BLaER1 (cell line): ENCODE data around the gene DHRS3.
"Not testable (repeated sequence)": the region's sequence is repeated elsewhere in the genome, so short reads cannot be mapped to it uniquely, and the experiment has no call there.

Source experiments
- H3K27ac ChIP-seq: shearing (Covaris generic); formaldehyde crosslinking; 2 replicates; pipeline ENCODE4 v1.8.1; 2022
- H3K27me3 ChIP-seq: shearing (Covaris generic); formaldehyde crosslinking; 2 replicates; pipeline ENCODE4 v1.8.1; 2022
- H3K36me3 ChIP-seq: shearing (Covaris generic); formaldehyde crosslinking; 2 replicates; pipeline ENCODE4 v1.8.1; 2022
- H3K4me1 ChIP-seq: shearing (Covaris generic); formaldehyde crosslinking; 2 replicates; pipeline ENCODE4 v1.8.1; 2022
- H3K4me2 ChIP-seq: shearing (Covaris generic); formaldehyde crosslinking; 2 replicates; pipeline ENCODE4 v1.8.1; 2022
- H3K4me3 ChIP-seq: shearing (Covaris generic); formaldehyde crosslinking; 2 replicates; pipeline ENCODE4 v1.8.1; 2022
- H3K9ac ChIP-seq: shearing (Covaris generic); formaldehyde crosslinking; 2 replicates; pipeline ENCODE4 v1.8.1; 2022
- H3K9me3 ChIP-seq: shearing (Covaris generic); formaldehyde crosslinking; 2 replicates; pipeline ENCODE4 v1.8.1; 2022
- H4K20me1 ChIP-seq: shearing (Covaris generic); formaldehyde crosslinking; 2 replicates; pipeline ENCODE4 v1.8.1; 2022
- Cebpa-rat ChIP-seq: shearing (Covaris generic); IDR thresholded peaks from 2 replicates; pipeline ENCODE4 v1.8.1; 2022

Gene DHRS3

GRCh38 chr1:12542616-12543592 lies 75.1 kb downstream of the DHRS3 start:
- no peak overlapping the region for H3K9ac ChIP-seq
- H3K4me2 ChIP-seq = no peak overlapping the region
- no peaks in the 10 kb centered on the region for H4K20me1 ChIP-seq
- no peaks in the 10 kb centered on the region for H3K27me3 ChIP-seq
- TF ChIP-seq Cebpa-rat = no peak
- no peak overlapping the region for H3K4me3 ChIP-seq
- peaks cover 3% of the 10 kb centered on the region; the same call in 1 of the 2 replicates for H3K9me3 ChIP-seq
- no peaks in the 10 kb centered on the region for H3K36me3 ChIP-seq
- H3K27ac ChIP-seq = no peak overlapping the region
- peaks cover 67% of the 10 kb centered on the region for H3K4me1 ChIP-seq

GRCh38 chr1:12542138-12542465 lies 75.9 kb downstream of the DHRS3 start:
- peak overlapping the region; percentile 95 for H3K4me2 ChIP-seq
- H3K9ac ChIP-seq = no peak overlapping the region
- no peak overlapping the region for H3K4me3 ChIP-seq
- H3K36me3 ChIP-seq = no peaks in the 10 kb centered on the region
- TF ChIP-seq Cebpa-rat = no peak
- peak overlapping the region; percentile 67 for H3K27ac ChIP-seq
- no peaks in the 10 kb centered on the region for H4K20me1 ChIP-seq
- peaks cover 5% of the 10 kb centered on the region; the same call in 1 of the 2 replicates for H3K9me3 ChIP-seq
- no peaks in the 10 kb centered on the region for H3K27me3 ChIP-seq
- peaks cover 59% of the 10 kb centered on the region for H3K4me1 ChIP-seq

GRCh38 chr1:12541274-12542137 lies 76.5 kb downstream of the DHRS3 start:
- Histone ChIP-seq H3K9ac (peak overlapping the region; percentile 55; the same call in 1 of the 2 replicates), H4K20me1 (no peaks in the 10 kb centered on the region), H3K4me2 (peak overlapping the region; percentile 95)

GRCh38 chr1:12540580-12541273 lies 77.3 kb downstream of the DHRS3 start:
- H3K36me3 ChIP-seq = no peaks in the 10 kb centered on the region; the same call in 1 of the 2 replicates

More at GRCh38 chr1:12541274-12542137, 76.5 kb downstream of the DHRS3 start:
- H3K36me3 ChIP-seq = no peaks in the 10 kb centered on the region
- H3K9me3 ChIP-seq = peaks cover 11% of the 10 kb centered on the region
- H3K27me3 ChIP-seq = no peaks in the 10 kb centered on the region
- H3K27ac ChIP-seq = peak overlapping the region; percentile 67
- H3K4me1 ChIP-seq = peaks cover 53% of the 10 kb centered on the region
- H3K4me3 ChIP-seq = no peak overlapping the region
- TF ChIP-seq Cebpa-rat = no peak

GRCh38 chr1:12539705-12540579 lies 78.1 kb downstream of the DHRS3 start:
- Histone ChIP-seq H3K4me1 (peaks cover 37% of the 10 kb centered on the region), H3K4me2 (no peak overlapping the region), H4K20me1 (no peaks in the 10 kb centered on the region), H3K9me3 (peaks cover 25% of the 10 kb centered on the region), H3K4me3 (no peak overlapping the region), H3K36me3 (no peaks in the 10 kb centered on the region; the same call in 1 of the 2 replicates), H3K27ac (no peak overlapping the region), H3K27me3 (no peaks in the 10 kb centered on the region), H3K9ac (no peak overlapping the region)
- TF ChIP-seq Cebpa-rat = no peak

More at GRCh38 chr1:12540580-12541273, 77.3 kb downstream of the DHRS3 start:
- peaks cover 19% of the 10 kb centered on the region for H3K9me3 ChIP-seq
- H4K20me1 ChIP-seq = no peaks in the 10 kb centered on the region
- H3K4me1 ChIP-seq = peaks cover 45% of the 10 kb centered on the region
- H3K27me3 ChIP-seq = no peaks in the 10 kb centered on the region
- peak overlapping the region; percentile 95 for H3K4me2 ChIP-seq
- 0 out of 2 replicates have a peak overlapping the region, but pooled peaks have one; percentile 55 for H3K9ac ChIP-seq
- no peak overlapping the region for H3K4me3 ChIP-seq
- TF ChIP-seq Cebpa-rat = no peak
- H3K27ac ChIP-seq = peak overlapping the region; percentile 67

- no peak overlapping the region for H3K4me3 ChIP-seq
- H3K4me2 ChIP-seq = no peak overlapping the region
- TF ChIP-seq Cebpa-rat = no peak
- H3K27ac ChIP-seq = no peak overlapping the region
- peaks cover 25% of the 10 kb centered on the region for H3K9me3 ChIP-seq
- H3K27me3 ChIP-seq = no peaks in the 10 kb centered on the region
- H4K20me1 ChIP-seq = no peaks in the 10 kb centered on the region
- H3K36me3 ChIP-seq = no peaks in the 10 kb centered on the region; the same call in 1 of the 2 replicates
- peaks cover 31% of the 10 kb centered on the region for H3K4me1 ChIP-seq
- no peak overlapping the region for H3K9ac ChIP-seq
These were observed 78.7 kb downstream of the DHRS3 start for GRCh38 chr1:12539320-12539704.

- not testable (repeated sequence) for H3K9ac ChIP-seq, H4K20me1 ChIP-seq, H3K27me3 ChIP-seq, H3K4me3 ChIP-seq, H3K36me3 ChIP-seq, H3K4me2 ChIP-seq, H3K27ac ChIP-seq
- Histone ChIP-seq H3K9me3 (peaks cover 25% of the 10 kb centered on the region), H3K4me1 (peaks cover 27% of the 10 kb centered on the region)
These were observed 79.5 kb downstream of the DHRS3 start for GRCh38 chr1:12538536-12538935.

GRCh38 chr1:12537906-12538461 lies 80.0 kb downstream of the DHRS3 start:
- Histone ChIP-seq H4K20me1 (no peaks in the 10 kb centered on the region), H3K36me3 (no peaks in the 10 kb centered on the region; the same call in 1 of the 2 replicates), H3K4me3 (no peak overlapping the region), H3K9ac (no peak overlapping the region), H3K27ac (no peak overlapping the region), H3K9me3 (peaks cover 25% of the 10 kb centered on the region), H3K27me3 (no peaks in the 10 kb centered on the region), H3K4me2 (no peak overlapping the region), H3K4me1 (peaks cover 24% of the 10 kb centered on the region)
- no peak for TF ChIP-seq Cebpa-rat
